ENCODE data around the gene HSD17B12. TPM values are rescaled to one million over a fixed set of nuclear protein-coding genes. Genes with fewer than 3 reads are reported as not detected.

Gene HSD17B12
- total RNA-seq, 1 donor, result 122 TPM

GRCh38 chr11:43787824-43788223 is 107.3 kb downstream of the HSD17B12 start:
- Histone ChIP-seq H3K36me3 (ENCODE audit: insufficient read depth, low read length) (no peaks in the 10 kb centered on the region), H4K20me1 (ENCODE audit: insufficient read depth, low read length) (no peaks in the 10 kb centered on the region), H3K4me1 (ENCODE audit: insufficient read depth, low read length) (peaks cover 18% of the 10 kb centered on the region), H3K4me3 (ENCODE audit: insufficient read depth, low read length) (no peak overlapping the region), H3K4me2 (ENCODE audit: insufficient read depth, low read length) (no peak overlapping the region), H2AFZ (ENCODE audit: low read length) (no peak overlapping the region), H3K79me2 (ENCODE audit: insufficient read depth, low read length) (peaks cover 2% of the 10 kb centered on the region), H3K27me3 (ENCODE audit: insufficient read depth, low read length) (no peaks in the 10 kb centered on the region), H3K27ac (ENCODE audit: low read depth, low read length) (no peak overlapping the region), H3K9me3 (ENCODE audit: low read depth, low read length) (no peaks in the 10 kb centered on the region)
- no peak for DNase-seq (ENCODE audit: insufficient read length, low spot score, missing footprints)
- TF ChIP-seq CTCF (IDR thresholded peaks at IDR 0.05; ENCODE audit: extremely low read depth, low read depth, low read length), result no peak

GRCh38 chr11:43788421-43788820 is 107.9 kb downstream of the HSD17B12 start:
- TF ChIP-seq CTCF (IDR thresholded peaks at IDR 0.05; ENCODE audit: extremely low read depth, low read depth, low read length), result no peak
- no peaks in the 10 kb centered on the region for H3K36me3 ChIP-seq (ENCODE audit: insufficient read depth, low read length)
- no peak overlapping the region for H3K4me3 ChIP-seq (ENCODE audit: insufficient read depth, low read length)
- peaks cover 18% of the 10 kb centered on the region for H3K4me1 ChIP-seq (ENCODE audit: insufficient read depth, low read length)
- peaks cover 2% of the 10 kb centered on the region for H3K79me2 ChIP-seq (ENCODE audit: insufficient read depth, low read length)
- H3K4me2 ChIP-seq (ENCODE audit: insufficient read depth, low read length), result no peak overlapping the region
- H3K9me3 ChIP-seq (ENCODE audit: low read depth, low read length), result no peaks in the 10 kb centered on the region
- no peaks in the 10 kb centered on the region for H4K20me1 ChIP-seq (ENCODE audit: insufficient read depth, low read length)
- no peak overlapping the region for H2AFZ ChIP-seq (ENCODE audit: low read length)
- H3K27me3 ChIP-seq (ENCODE audit: insufficient read depth, low read length), result no peaks in the 10 kb centered on the region
- no peak for DNase-seq (ENCODE audit: insufficient read length, low spot score, missing footprints)
- peak overlapping the region; percentile 20 for H3K27ac ChIP-seq (ENCODE audit: low read depth, low read length)

- H4K20me1 ChIP-seq (ENCODE audit: insufficient read depth, low read length), result no peaks in the 10 kb centered on the region
- DNase-seq (ENCODE audit: insufficient read length, low spot score, missing footprints), result no peak
- H3K79me2 ChIP-seq (ENCODE audit: insufficient read depth, low read length), result peaks cover 2% of the 10 kb centered on the region
- H3K36me3 ChIP-seq (ENCODE audit: insufficient read depth, low read length), result no peaks in the 10 kb centered on the region
- no peak overlapping the region for H2AFZ ChIP-seq (ENCODE audit: low read length)
- no peaks in the 10 kb centered on the region for H3K9me3 ChIP-seq (ENCODE audit: low read depth, low read length)
- peak overlapping the region; percentile 75 for H3K27ac ChIP-seq (ENCODE audit: low read depth, low read length)
- no peak for TF ChIP-seq CTCF (IDR thresholded peaks at IDR 0.05; ENCODE audit: extremely low read depth, low read depth, low read length)
- H3K4me3 ChIP-seq (ENCODE audit: insufficient read depth, low read length), result no peak overlapping the region
- peaks cover 18% of the 10 kb centered on the region for H3K4me1 ChIP-seq (ENCODE audit: insufficient read depth, low read length)
- no peaks in the 10 kb centered on the region for H3K27me3 ChIP-seq (ENCODE audit: insufficient read depth, low read length)
- peak overlapping the region; percentile 46 for H3K4me2 ChIP-seq (ENCODE audit: insufficient read depth, low read length)
Measured at GRCh38 chr11:43789700-43790443, 109.3 kb downstream of the HSD17B12 start.

- DNase-seq (ENCODE audit: insufficient read length, low spot score, missing footprints), result no peak
- Histone ChIP-seq H3K27me3 (ENCODE audit: insufficient read depth, low read length) (no peaks in the 10 kb centered on the region), H3K36me3 (ENCODE audit: insufficient read depth, low read length) (no peaks in the 10 kb centered on the region), H3K4me1 (ENCODE audit: insufficient read depth, low read length) (peaks cover 18% of the 10 kb centered on the region), H3K9me3 (ENCODE audit: low read depth, low read length) (no peaks in the 10 kb centered on the region), H4K20me1 (ENCODE audit: insufficient read depth, low read length) (no peaks in the 10 kb centered on the region), H3K4me3 (ENCODE audit: insufficient read depth, low read length) (no peak overlapping the region), H3K4me2 (ENCODE audit: insufficient read depth, low read length) (peak overlapping the region; percentile 46), H3K79me2 (ENCODE audit: insufficient read depth, low read length) (peaks cover 2% of the 10 kb centered on the region), H2AFZ (ENCODE audit: low read length) (no peak overlapping the region), H3K27ac (ENCODE audit: low read depth, low read length) (peak overlapping the region; percentile 75)
- no peak for TF ChIP-seq CTCF (IDR thresholded peaks at IDR 0.05; ENCODE audit: extremely low read depth, low read depth, low read length)
Measured at GRCh38 chr11:43790444-43790794, 109.9 kb downstream of the HSD17B12 start.

Data from osteoblast (primary cell).